ENCODE results near the gene PAK1. TPM values are rescaled to one million over a fixed set of nuclear protein-coding genes. Genes with fewer than 3 reads are reported as not detected.

Gene PAK1
- total RNA-seq, 4 donors from 2014 or later, result 27.8 to 44.3 (median 36.2) TPM

DNA sequence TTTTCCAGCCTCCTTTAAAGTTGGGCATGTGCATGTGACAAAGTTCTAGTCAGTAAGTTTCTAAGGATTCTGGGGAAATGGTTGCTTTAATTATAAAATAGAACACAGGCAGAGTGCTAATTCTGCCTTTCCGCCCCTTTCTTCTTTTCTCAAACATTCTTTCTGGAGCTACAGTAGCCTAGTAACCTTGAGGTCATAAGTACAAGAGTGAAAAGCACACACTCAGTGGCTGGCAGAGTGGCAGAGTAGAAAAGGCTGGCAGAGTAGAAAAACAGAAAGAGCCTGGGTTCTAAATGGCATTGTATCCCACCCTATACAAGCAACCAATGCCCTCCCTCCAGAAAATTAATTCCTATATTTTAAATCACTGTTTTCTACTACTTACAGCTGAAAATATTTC, 51.2 kb downstream of the PAK1 start:
- Histone ChIP-seq H3K27me3 (no peaks in the 10 kb centered on the region), H3K4me1 (peaks cover 0 to 11% (median 8%) of the 10 kb centered on the region in 4 donors), H3K4me3 (no peak overlapping the region), H3K36me3 (no peaks in the 10 kb centered on the region), H3K9me3 (no peaks in the 10 kb centered on the region), H3K27ac (replicated peaks in 1 of 4) (no peak overlapping the region)
- no peak for DNase-seq (ENCODE audit: extremely low spot score)
- 83% methylated on average over 1 of the region's 1 CpG for WGBS
- intact Hi-C loops (cut with DNase I), result no loop called here
- no peak for TF ChIP-seq EP300 (IDR thresholded peaks at IDR 0.05)
- TF ChIP-seq, protein P1, sequence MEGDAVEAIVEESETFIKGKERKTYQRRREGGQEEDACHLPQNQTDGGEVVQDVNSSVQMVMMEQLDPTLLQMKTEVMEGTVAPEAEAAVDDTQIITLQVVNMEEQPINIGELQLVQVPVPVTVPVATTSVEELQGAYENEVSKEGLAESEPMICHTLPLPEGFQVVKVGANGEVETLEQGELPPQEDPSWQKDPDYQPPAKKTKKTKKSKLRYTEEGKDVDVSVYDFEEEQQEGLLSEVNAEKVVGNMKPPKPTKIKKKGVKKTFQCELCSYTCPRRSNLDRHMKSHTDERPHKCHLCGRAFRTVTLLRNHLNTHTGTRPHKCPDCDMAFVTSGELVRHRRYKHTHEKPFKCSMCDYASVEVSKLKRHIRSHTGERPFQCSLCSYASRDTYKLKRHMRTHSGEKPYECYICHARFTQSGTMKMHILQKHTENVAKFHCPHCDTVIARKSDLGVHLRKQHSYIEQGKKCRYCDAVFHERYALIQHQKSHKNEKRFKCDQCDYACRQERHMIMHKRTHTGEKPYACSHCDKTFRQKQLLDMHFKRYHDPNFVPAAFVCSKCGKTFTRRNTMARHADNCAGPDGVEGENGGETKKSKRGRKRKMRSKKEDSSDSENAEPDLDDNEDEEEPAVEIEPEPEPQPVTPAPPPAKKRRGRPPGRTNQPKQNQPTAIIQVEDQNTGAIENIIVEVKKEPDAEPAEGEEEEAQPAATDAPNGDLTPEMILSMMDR (IDR thresholded peaks at IDR 0.05), result no peak
- TF ChIP-seq POLR2AphosphoS5 (IDR thresholded peaks at IDR 0.05), result no peak
- no peak for TF ChIP-seq POLR2A (IDR thresholded peaks at IDR 0.05; ENCODE audit: low read depth)

DNA sequence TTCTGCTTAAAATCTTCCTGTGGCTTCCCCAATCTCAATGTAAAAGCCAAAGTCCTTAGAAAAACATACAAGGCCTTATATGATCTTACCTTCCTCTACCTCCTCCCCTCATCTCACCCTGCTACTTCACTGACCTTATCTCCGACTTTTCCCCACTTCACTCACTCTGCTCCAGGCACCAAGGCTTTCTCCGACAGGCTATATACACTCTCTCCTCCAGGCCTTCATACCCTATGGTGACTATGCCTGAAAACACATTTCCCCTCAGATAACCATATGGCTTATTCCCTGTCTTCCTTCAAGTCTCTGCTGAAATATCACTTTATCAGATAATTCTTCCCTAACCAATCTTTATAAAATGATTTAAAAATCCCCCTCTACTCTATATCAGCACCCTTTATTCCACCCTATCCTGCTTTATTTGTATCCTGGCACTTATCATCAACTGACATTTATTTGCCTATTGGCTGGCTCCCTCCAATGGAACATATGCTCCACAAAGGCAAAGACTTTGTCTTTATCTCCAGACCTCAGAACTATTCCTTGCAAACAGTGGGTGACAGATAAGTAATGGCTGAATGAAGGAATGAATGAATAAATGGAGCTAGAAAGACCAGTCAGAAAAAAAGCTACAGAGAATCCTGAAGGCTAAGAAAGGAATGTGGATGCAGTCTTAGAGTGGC, 52.7 kb downstream of the PAK1 start:
- TF ChIP-seq EP300 (IDR thresholded peaks at IDR 0.05) (no peak), POLR2A (IDR thresholded peaks at IDR 0.05; ENCODE audit: low read depth) (no peak), POLR2AphosphoS5 (IDR thresholded peaks at IDR 0.05) (no peak)
- TF ChIP-seq, protein P1 (IDR thresholded peaks at IDR 0.05), result no peak
- no peak overlapping the region for H3K27ac ChIP-seq (replicated peaks in 1 of 4)
- DNase-seq (ENCODE audit: extremely low spot score), result no peak
- intact Hi-C loops (cut with DNase I), result no loop called here
- 91% methylated on average over 2 of the region's 2 CpGs for WGBS
- no peaks in the 10 kb centered on the region for H3K27me3 ChIP-seq
- H3K36me3 ChIP-seq, result no peaks in the 10 kb centered on the region
- no peak overlapping the region for H3K4me3 ChIP-seq
- no peaks in the 10 kb centered on the region for H3K9me3 ChIP-seq
- H3K4me1 ChIP-seq, result peaks cover 0 to 11% (median 8%) of the 10 kb centered on the region in 4 donors

DNA sequence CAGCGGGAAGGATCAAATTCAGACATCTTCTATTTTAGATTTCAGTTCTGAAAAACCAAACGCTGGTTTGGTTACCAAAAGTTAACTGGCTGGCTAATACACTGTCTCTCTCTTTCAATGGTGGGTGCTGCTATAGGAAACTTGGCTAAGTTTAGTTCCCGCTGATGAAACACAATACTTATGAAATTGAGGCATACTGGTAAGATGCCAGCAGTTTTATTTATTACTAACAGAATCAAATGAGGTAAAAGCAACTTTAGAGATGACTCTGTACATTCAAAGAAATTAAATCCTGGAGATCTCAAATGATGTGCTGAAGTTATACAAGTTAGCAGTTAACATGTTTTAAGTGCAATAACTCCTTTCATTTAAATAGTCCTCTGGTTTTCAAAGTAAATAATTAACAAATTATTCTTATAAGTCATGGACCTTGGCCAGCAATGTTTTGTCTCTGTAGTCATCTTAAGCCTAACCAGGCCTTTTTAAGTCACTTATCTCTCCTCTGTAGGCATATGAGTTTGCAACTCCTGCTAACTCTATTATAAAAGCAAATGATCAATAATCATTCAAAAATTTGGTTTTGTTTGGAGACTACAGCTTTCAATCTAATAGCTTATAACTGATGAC, 54.8 kb downstream of the PAK1 start:
- H3K9me3 ChIP-seq, result no peaks in the 10 kb centered on the region
- DNase-seq (ENCODE audit: extremely low spot score), result no peak
- H3K4me3 ChIP-seq, result no peak overlapping the region
- intact Hi-C loops (cut with DNase I), result loop anchor here (10.0 kb wide), 1 partner anchor 64 kb away; no protein-coding TSS in a partner anchor
- no peaks in the 10 kb centered on the region for H3K36me3 ChIP-seq
- no peak for TF ChIP-seq EP300 (IDR thresholded peaks at IDR 0.05)
- no peak for TF ChIP-seq POLR2A (IDR thresholded peaks at IDR 0.05; ENCODE audit: low read depth)
- no peak for TF ChIP-seq POLR2AphosphoS5 (IDR thresholded peaks at IDR 0.05)
- TF ChIP-seq, protein P1 (IDR thresholded peaks at IDR 0.05), result no peak
- no peak overlapping the region for H3K27ac ChIP-seq (replicated peaks in 1 of 4)
- H3K27me3 ChIP-seq, result no peaks in the 10 kb centered on the region
- WGBS, result 81% methylated on average over 3 of the region's 3 CpGs
- H3K4me1 ChIP-seq, result peaks cover 0 to 11% (median 8%) of the 10 kb centered on the region in 4 donors

- 58% methylated on average over 3 of the region's 3 CpGs for WGBS
- Histone ChIP-seq H3K27me3 (no peaks in the 10 kb centered on the region), H3K27ac (replicated peaks in 1 of 4) (no peak overlapping the region), H3K36me3 (no peaks in the 10 kb centered on the region), H3K4me3 (no peak overlapping the region), H3K4me1 (peaks cover 0 to 11% (median 8%) of the 10 kb centered on the region in 4 donors), H3K9me3 (no peaks in the 10 kb centered on the region)
- no peak for TF ChIP-seq EP300 (IDR thresholded peaks at IDR 0.05)
- no peak for TF ChIP-seq POLR2A (IDR thresholded peaks at IDR 0.05; ENCODE audit: low read depth)
- TF ChIP-seq POLR2AphosphoS5 (IDR thresholded peaks at IDR 0.05), result no peak
- TF ChIP-seq, protein P1 (IDR thresholded peaks at IDR 0.05), result no peak
- intact Hi-C loops (cut with DNase I), result loop anchor here (10.0 kb wide), 1 partner anchor 64 kb away; no protein-coding TSS in a partner anchor
- no peak for DNase-seq (ENCODE audit: extremely low spot score)
Observed at GRCh38 chr11:77418155-77418970, 55.5 kb downstream of the PAK1 start.

Measured in esophagus muscularis mucosa (tissue), 4 donors.